ENCODE measurements around the gene ZFP90.

Gene ZFP90

DNA sequence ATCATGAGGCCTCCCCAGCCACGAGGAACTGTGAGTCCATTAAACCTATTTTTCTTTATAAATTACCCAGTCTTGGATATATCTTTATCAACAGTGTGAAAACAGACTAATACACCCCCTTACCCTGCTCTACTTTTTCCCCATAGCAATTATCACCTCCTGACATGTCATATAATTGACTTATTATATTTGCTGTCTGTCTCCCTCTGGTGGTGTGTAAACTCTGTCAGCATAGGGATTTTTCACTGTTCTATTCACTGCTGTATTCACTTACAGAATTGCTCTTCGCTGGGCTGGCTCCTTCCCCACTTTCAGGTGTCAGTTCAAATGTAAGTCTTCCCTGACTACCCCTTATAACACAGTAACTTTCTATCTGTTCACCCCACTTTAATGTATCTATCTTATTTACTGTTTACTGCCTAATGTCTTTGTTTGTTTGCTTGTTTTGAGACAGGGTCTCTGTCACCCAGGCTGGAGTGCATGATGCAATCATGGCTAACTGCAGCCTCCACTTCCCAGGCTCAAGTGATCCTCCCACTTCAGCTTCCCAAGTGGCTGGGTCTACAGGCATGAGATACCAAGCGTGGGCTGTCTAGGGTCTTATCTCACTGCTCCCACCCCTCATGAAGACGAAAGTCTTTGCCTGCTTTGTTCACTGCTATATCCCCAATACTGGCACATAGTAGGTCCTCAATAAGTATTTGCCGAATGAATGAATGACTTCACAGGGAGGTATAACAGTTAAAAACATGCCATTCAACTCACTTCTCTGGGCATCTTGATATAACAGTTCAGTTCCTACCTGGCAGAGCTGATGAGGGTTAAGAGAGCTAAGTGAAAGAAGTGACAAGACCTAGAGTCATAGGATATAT is 53.6 kb downstream of the ZFP90 start:
- DNase-seq, result no peak

DNA sequence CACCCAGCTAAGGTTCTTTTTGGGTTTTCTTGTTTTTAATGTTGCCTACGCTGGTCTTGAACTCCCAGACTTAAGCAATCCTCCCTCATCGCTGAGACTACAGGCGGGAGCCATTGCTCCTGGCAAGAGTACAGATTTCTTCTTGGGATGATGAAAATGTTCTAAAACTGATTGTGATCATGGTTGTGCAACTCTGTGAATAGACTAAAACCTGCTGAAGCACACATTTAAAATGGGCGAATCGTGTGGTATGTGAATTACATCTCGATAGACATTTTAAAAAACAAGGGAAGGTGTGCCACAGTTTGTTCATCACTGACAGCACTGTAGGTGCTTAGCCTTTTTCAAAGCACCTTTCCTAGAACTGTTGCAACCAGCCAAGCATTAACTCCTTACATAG is 57.2 kb downstream of the ZFP90 start:
- DNase-seq, result no peak

DNA sequence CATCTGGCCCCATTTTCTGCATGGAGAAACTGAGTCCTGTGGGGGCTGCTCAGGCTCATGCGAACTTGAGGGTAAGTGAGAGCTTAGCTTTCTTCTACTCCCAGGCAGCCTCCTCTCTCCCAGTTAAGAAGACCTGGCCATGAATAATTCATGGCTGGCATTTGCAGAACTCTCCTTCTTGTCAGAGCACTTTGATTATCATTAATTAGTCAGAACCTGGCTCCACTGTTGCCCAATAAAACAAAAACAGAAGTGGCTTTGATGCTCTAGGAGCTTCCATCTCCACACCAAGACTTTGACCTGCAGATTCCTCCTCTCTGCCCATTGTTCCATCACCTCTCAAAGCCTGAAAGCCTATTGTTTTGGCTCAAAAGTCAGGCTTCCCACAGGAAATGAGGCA is 60.5 kb downstream of the ZFP90 start:
- no peak for DNase-seq

DNA sequence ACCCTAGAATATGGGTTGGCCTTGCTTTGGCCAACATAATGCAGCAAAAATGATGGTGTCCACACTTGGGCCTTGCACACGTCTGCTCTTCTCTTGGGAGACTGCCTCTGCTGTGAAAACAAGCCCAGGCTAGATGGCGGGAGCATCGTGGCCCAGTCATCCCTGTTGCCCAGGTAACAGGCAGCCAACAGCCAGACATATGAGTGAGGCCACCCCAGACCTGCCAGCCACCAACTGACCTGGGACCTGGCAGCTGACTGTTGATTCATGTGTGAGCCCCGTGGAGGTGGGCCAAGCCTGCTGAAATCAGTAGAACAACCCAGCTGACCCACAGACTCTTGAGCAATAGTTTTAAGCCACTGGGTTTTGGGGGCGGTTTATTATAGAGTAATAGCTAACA is 66.7 kb downstream of the ZFP90 start:
- DNase-seq, result no peak

DNA sequence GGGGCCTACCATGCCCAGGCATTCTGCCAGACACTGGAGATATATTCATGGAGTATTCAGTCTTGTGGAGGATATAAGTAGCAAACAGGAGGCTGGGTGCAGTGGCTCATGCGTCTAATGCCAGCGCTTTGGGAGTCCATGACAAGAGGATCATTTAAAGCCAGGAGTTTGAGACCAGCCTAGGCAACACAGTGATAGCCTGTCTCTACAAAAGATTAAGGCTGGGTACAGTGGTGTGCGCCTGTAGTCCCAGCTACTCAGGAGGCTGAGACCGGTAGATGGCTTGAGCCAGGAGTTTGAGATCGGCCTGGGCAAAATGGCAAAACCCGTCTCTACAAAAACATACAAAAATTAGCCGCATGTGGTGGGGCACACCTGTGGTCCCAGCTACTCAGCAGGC is 68.4 kb downstream of the ZFP90 start:
- DNase-seq, result no peak

DNA sequence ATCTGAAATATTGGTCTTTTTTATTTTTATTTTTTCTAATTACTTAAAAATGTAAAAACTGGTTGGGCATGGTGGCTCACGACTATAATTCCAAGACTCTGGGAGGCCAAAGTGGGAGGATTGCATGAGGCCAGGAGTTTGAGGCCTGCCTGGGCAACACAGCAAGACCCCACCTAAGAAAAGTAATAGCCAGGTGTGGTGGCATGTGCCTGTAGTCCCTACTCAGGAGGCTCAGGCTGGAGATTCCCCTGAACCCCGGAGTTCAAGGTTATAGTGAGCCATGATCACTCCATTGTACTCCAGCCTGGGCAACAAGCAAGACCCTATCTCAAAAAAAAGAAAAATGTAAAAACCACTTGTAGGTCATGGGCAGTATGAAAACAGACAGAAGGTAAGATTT is 69.2 kb downstream of the ZFP90 start:
- no peak for DNase-seq

DNA sequence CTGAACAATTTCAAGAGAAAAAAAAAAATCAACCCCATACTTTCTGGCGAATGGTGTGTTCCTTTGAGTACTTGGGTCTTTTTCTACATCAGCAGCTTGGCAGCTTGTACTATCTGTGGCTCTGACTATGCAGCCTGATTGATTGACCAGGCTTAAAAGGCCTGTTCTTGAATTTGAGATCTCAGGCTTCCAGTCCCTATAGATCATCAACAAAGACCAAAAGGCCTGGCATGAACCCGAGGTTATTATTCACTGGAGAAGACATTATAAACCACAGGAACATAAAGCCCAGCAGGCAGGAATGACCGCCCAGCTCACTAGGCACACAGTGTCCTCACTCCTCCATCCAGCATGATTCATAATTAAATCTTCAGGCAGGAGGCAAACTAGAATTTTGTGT is 73.9 kb downstream of the ZFP90 start:
- no peak for DNase-seq

DNA sequence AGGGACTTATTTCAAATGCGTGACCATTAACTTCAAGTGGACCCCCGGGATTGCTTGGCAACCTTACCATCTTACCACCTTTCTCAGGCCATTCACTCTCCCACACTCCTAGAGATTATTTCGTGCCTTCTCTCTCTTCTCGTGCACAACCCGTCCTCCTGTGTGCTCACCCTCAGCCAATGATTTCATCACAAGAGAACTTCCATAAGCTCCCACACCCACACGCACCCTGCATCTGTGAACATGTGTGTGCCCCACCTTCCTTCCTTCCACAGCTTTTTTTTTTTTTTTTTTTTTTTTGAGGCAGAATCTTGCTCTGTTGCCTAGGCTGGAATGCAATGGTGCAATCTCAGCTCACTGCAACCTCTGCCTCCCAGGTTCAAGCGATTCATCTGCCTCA is 78.6 kb downstream of the ZFP90 start:
- no peak for DNase-seq
